Smooth muscle cell (in vitro differentiated cells): Measurements from ENCODE around the gene FGF14. TPM values are rescaled to one million over a fixed set of nuclear protein-coding genes. Genes with fewer than 3 reads are reported as not detected.

Experiments used
- DNase-seq: peaks from one replicate; lab custom pipeline; 2025; ENCODE audit not compliant: unreplicated experiment; lab: John Stamatoyannopoulos, UW
- H2AFZ ChIP-seq: fragments of 200-600 bp; sonication (generic); 2 replicates; pipeline ENCODE4 v1.6.0; 2016; ENCODE audit warnings: antibody characterized with exemption, low read depth, mild to moderate bottlenecking
- H3F3A ChIP-seq: fragments of 200-600 bp; sonication (generic); 2 replicates; pipeline ENCODE4 v1.6.0; 2017; ENCODE audit warnings: antibody characterized with exemption, low read depth
- H3K27ac ChIP-seq: fragments of 200-600 bp; sonication (generic); 2 replicates; pipeline ENCODE4 v1.5.1; 2016; ENCODE audit warnings: low read depth, mild to moderate bottlenecking
- H3K27me3 ChIP-seq: fragments of 200-600 bp; sonication (generic); 2 replicates; pipeline ENCODE4 v1.6.1; 2016; ENCODE audit warnings: low read depth, mild to moderate bottlenecking
- H3K36me3 ChIP-seq: fragments of 200-600 bp; sonication (generic); 2 replicates; pipeline ENCODE4 v1.5.1; 2016; ENCODE audit warnings: low read depth
- H3K4me1 ChIP-seq: fragments of 200-600 bp; sonication (generic); 2 replicates; pipeline ENCODE4 v1.5.1; 2016; ENCODE audit warnings: low read depth
- H3K4me2 ChIP-seq: fragments of 200-600 bp; sonication (generic); 2 replicates; pipeline ENCODE4 v1.6.0; 2016; ENCODE audit warnings: mild to moderate bottlenecking
- H3K4me3 ChIP-seq: fragments of 200-600 bp; sonication (generic); 2 replicates; pipeline ENCODE4 v1.5.1; 2016; ENCODE audit warnings: mild to moderate bottlenecking
- H3K79me2 ChIP-seq: fragments of 200-600 bp; sonication (generic); 2 replicates; pipeline ENCODE4 v1.6.0; 2016; ENCODE audit warnings: low read depth, mild to moderate bottlenecking
- H3K9ac ChIP-seq: fragments of 200-600 bp; sonication (generic); 2 replicates; pipeline ENCODE4 v1.6.0; 2016; ENCODE audit warnings: low read depth
- H3K9me3 ChIP-seq: fragments of 200-600 bp; sonication (generic); replicated peaks from 2 replicates; pipeline ENCODE4 v1.5.1; 2016; ENCODE audit warnings: low read depth
- H4K20me1 ChIP-seq: fragments of 200-600 bp; sonication (generic); 2 replicates; pipeline ENCODE4 v1.6.0; 2016; ENCODE audit warnings: low read depth
- CTCF ChIP-seq: fragments of 200-600 bp; sonication (generic); IDR thresholded peaks from 2 replicates; pipeline ENCODE4 v1.5.1; 2017; ENCODE audit warnings: borderline replicate concordance, mild to moderate bottlenecking, antibody characterized with exemption; ENCODE audit not compliant: insufficient read depth, poor library complexity, severe bottlenecking
- WGBS: methylation state at CpG from one replicate; pipeline ENCODE4 v1.1.7; 2016; ENCODE audit warnings: low lambda C conversion rate; 5-methylcytosine and 5-hydroxymethylcytosine counted together
- polyA plus RNA-seq: library from polyadenylated mRNA; unstranded; fragments of >200 nt; fragmentation: Nextera tagmentation; extraction: Ambion mirVana; gene quantifications from 2 replicates; pipeline ENCODE4 v1.2.1, GENCODE V29; 2016
- total RNA-seq: library from RNA; depleted of rRNA; stranded (reverse); fragments of >200 nt; gene quantifications from 2 replicates; pipeline ENCODE4 v1.2.3, GENCODE V29; 2014

The FGF14 gene
- total and polyA plus RNA-seq, 2 experiments from 2014 or later, result 0.23 TPM; not detected in 1

GRCh38 chr13:102122147-102122546 lies 279.7 kb downstream of the FGF14 start:
- Histone ChIP-seq H3K4me3 (no peak overlapping the region), H4K20me1 (no peaks in the 10 kb centered on the region), H3K4me2 (no peak overlapping the region), H2AFZ (no peak overlapping the region), H3K4me1 (no peaks in the 10 kb centered on the region), H3K36me3 (no peaks in the 10 kb centered on the region), H3K9me3 (no peaks in the 10 kb centered on the region), H3K27me3 (no peaks in the 10 kb centered on the region), H3K79me2 (no peaks in the 10 kb centered on the region), H3K9ac (no peak overlapping the region), H3K27ac (no peak overlapping the region), H3F3A (no peaks in the 10 kb centered on the region)
- no peak for DNase-seq
- TF ChIP-seq CTCF, result no peak
- WGBS, result 92% methylated on average over 4 of the region's 4 CpGs

- no peak overlapping the region for H3K9ac ChIP-seq
- no peak overlapping the region for H3K4me2 ChIP-seq
- DNase-seq, result no peak
- no peak overlapping the region for H3K4me3 ChIP-seq
- H3F3A ChIP-seq, result no peaks in the 10 kb centered on the region
- no peaks in the 10 kb centered on the region for H3K9me3 ChIP-seq
- no peak overlapping the region for H3K27ac ChIP-seq
- no peaks in the 10 kb centered on the region for H4K20me1 ChIP-seq
- WGBS, result 73% methylated on average over 7 of the region's 7 CpGs
- no peaks in the 10 kb centered on the region for H3K79me2 ChIP-seq
- H3K36me3 ChIP-seq, result no peaks in the 10 kb centered on the region
- H2AFZ ChIP-seq, result no peak overlapping the region
- H3K27me3 ChIP-seq, result no peaks in the 10 kb centered on the region
- H3K4me1 ChIP-seq, result no peaks in the 10 kb centered on the region
- TF ChIP-seq CTCF, result no peak
These were observed 284.5 kb downstream of the FGF14 start for GRCh38 chr13:102117175-102117831.

GRCh38 chr13:102103469-102103868 lies 298.4 kb downstream of the FGF14 start:
- no peaks in the 10 kb centered on the region for H3F3A ChIP-seq
- no peak for DNase-seq
- H3K79me2 ChIP-seq, result no peaks in the 10 kb centered on the region
- no peak overlapping the region for H3K4me2 ChIP-seq
- no peak overlapping the region for H3K27ac ChIP-seq
- H3K4me3 ChIP-seq, result no peak overlapping the region
- H3K36me3 ChIP-seq, result no peaks in the 10 kb centered on the region
- H2AFZ ChIP-seq, result no peak overlapping the region
- no peaks in the 10 kb centered on the region for H4K20me1 ChIP-seq
- H3K9me3 ChIP-seq, result no peaks in the 10 kb centered on the region
- no peaks in the 10 kb centered on the region for H3K4me1 ChIP-seq
- no peak for TF ChIP-seq CTCF
- WGBS, result 74% methylated on average over 3 of the region's 3 CpGs
- no peak overlapping the region for H3K9ac ChIP-seq
- no peaks in the 10 kb centered on the region for H3K27me3 ChIP-seq

GRCh38 chr13:102100234-102100633 lies 301.6 kb downstream of the FGF14 start:
- no peaks in the 10 kb centered on the region for H3K9me3 ChIP-seq
- no peak overlapping the region for H3K4me2 ChIP-seq
- no peak for DNase-seq
- no peaks in the 10 kb centered on the region for H3K79me2 ChIP-seq
- WGBS, result 91% methylated on average over 3 of the region's 3 CpGs
- H3K9ac ChIP-seq, result no peak overlapping the region
- TF ChIP-seq CTCF, result no peak
- H3K27me3 ChIP-seq, result no peaks in the 10 kb centered on the region
- H3F3A ChIP-seq, result no peaks in the 10 kb centered on the region
- H3K4me3 ChIP-seq, result no peak overlapping the region
- no peaks in the 10 kb centered on the region for H4K20me1 ChIP-seq
- no peak overlapping the region for H2AFZ ChIP-seq
- H3K27ac ChIP-seq, result no peak overlapping the region
- no peaks in the 10 kb centered on the region for H3K36me3 ChIP-seq
- no peaks in the 10 kb centered on the region for H3K4me1 ChIP-seq
